CD8-positive, alpha-beta memory T cell (primary cell): ENCODE data around the gene NR3C1. TPM values are rescaled to one million over a fixed set of nuclear protein-coding genes. Genes with fewer than 3 reads are reported as not detected.
A peak's percentile ranks its signal among the peaks of the same experiment; 100 is the strongest.

Experiments used
- CTCF ChIA-PET: fragments of 350-600 bp; sonication (Branson Sonifier 250); formaldehyde crosslinking; loops from one replicate; lab custom pipeline; 2021; ENCODE audit warnings: antibody characterized with exemption; lab: Charles Lee
- POLR2A ChIA-PET: fragments of 350-600 bp; sonication (Branson Sonifier 250); formaldehyde crosslinking; loops from one replicate; lab custom pipeline; 2021; ENCODE audit warnings: antibody characterized with exemption; lab: Charles Lee
- DNase-seq, 5 donors: peaks; one replicate each; pipeline versions ENCODE4 v3.0.0 to v3.0.0-alpha.2; 2020 to 2022; ENCODE audit warnings: mixed read lengths in 1 of 5
- H3K27ac ChIP-seq: one replicate; pipeline ENCODE4 v1.7.0; 2013; ENCODE audit warnings: low read depth, mild to moderate bottlenecking, low read length, moderate library complexity
- H3K27me3 ChIP-seq: 2 replicates; pipeline ENCODE4 v1.7.0; 2013; ENCODE audit warnings: low read length, mild to moderate bottlenecking; ENCODE audit not compliant: insufficient read depth, poor library complexity, severe bottlenecking
- H3K36me3 ChIP-seq: 2 replicates; pipeline ENCODE4 v1.7.0; 2013; ENCODE audit warnings: mild to moderate bottlenecking, low read length, moderate library complexity; ENCODE audit not compliant: insufficient read depth
- H3K4me1 ChIP-seq: 2 replicates; pipeline ENCODE4 v1.7.0; 2013; ENCODE audit warnings: mild to moderate bottlenecking, low read length, moderate library complexity; ENCODE audit not compliant: insufficient read depth
- H3K4me3 ChIP-seq: 2 replicates; pipeline ENCODE4 v1.7.0; 2013; ENCODE audit warnings: mild to moderate bottlenecking, low read length
- H3K9me3 ChIP-seq: 2 replicates; pipeline ENCODE4 v1.7.0; 2013; ENCODE audit warnings: mild to moderate bottlenecking, low read length
- H3K27ac Mint-ChIP-seq, 8 donors: one replicate each; pipeline ENCODE4 v1.8.0; 2020 to 2021; ENCODE audit warnings: mixed read lengths in 8 of 8, mild to moderate bottlenecking in 6 of 8, inconsistent platforms in 3 of 8, moderate library complexity in 3 of 8
- H3K27me3 Mint-ChIP-seq, 2 donors: one replicate each; pipeline ENCODE4 v1.8.0; 2020 to 2021; ENCODE audit warnings: mixed read lengths in 2 of 2, mild to moderate bottlenecking in 1 of 2, moderate library complexity in 1 of 2
- H3K36me3 Mint-ChIP-seq, 3 donors: one replicate each; pipeline ENCODE4 v1.8.0; 2020 to 2021; ENCODE audit warnings: mixed read lengths in 3 of 3, inconsistent platforms in 1 of 3, mild to moderate bottlenecking in 1 of 3
- H3K4me1 Mint-ChIP-seq, 3 donors: one replicate each; pipeline ENCODE4 v1.8.0; 2020 to 2021; ENCODE audit warnings: mixed read lengths in 3 of 3, inconsistent platforms in 1 of 3, mild to moderate bottlenecking in 1 of 3
- H3K4me3 Mint-ChIP-seq, 7 donors: one replicate each; pipeline ENCODE4 v1.8.0; 2020 to 2021; ENCODE audit warnings: mixed read lengths in 7 of 7, mild to moderate bottlenecking in 6 of 7, moderate library complexity in 4 of 7, inconsistent platforms in 2 of 7
- H3K9me3 Mint-ChIP-seq, 5 donors: one replicate each; pipeline ENCODE4 v1.8.0; 2020 to 2022; ENCODE audit warnings: mixed read lengths in 5 of 5, mild to moderate bottlenecking in 3 of 5, moderate library complexity in 2 of 5, inconsistent platforms in 1 of 5
- polyA plus RNA-seq: library from polyadenylated mRNA; unstranded; fragments of 300-500 nt; fragmentation: Illumina TruSeq; gene quantifications from one replicate; pipeline ENCODE4 v1.2.3, GENCODE V29; 2021
- total RNA-seq, 2 experiments: library from RNA; stranded (reverse); gene quantifications; one replicate each; pipeline ENCODE4 v1.2.3, GENCODE V29; 2021

NR3C1 gene
- total and polyA plus RNA-seq, 3 experiments from 2014 or later: 65.3 to 85.5 (median 66.5) TPM

DNA sequence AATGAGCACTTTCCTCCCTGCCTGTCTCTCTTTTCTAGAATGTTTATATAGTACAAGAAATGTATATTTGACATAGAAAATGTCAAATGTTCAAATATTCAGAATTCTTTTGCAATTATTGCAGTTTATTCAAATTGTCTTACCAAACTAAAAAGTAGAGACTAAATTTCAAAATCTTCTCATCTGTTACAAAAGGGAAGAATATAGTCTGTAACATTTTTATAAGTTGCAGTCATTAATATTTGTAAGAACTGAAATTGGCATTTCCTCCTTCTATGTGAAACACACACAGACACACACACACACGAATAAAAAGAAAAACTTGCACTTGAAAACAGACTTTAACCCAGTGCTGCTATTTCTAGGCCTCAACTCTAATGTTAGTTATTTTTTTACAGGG lies 56.4 kb downstream of the NR3C1 start:
- Histone ChIP-seq H3K4me1 (peaks cover 45% of the 10 kb centered on the region), H3K36me3 (no peaks in the 10 kb centered on the region), H3K27ac (no peak overlapping the region), H3K4me3 (no peak overlapping the region), H3K9me3 (no peaks in the 10 kb centered on the region), H3K27me3 (no peaks in the 10 kb centered on the region)
- CTCF ChIA-PET: no interaction called here
- Mint-ChIP-seq H3K27ac (peak overlapping the region in 2 of 8 donors; percentile 6 to 31), H3K36me3 (peaks cover 0 to 23% (median 8%) of the 10 kb centered on the region in 3 donors), H3K4me3 (no peak overlapping the region), H3K9me3 (no peaks in the 10 kb centered on the region), H3K27me3 (no peaks in the 10 kb centered on the region), H3K4me1 (peaks cover 25 to 42% (median 35%) of the 10 kb centered on the region in 3 donors)
- DNase-seq: no peak
- POLR2A ChIA-PET: no interaction called here

DNA sequence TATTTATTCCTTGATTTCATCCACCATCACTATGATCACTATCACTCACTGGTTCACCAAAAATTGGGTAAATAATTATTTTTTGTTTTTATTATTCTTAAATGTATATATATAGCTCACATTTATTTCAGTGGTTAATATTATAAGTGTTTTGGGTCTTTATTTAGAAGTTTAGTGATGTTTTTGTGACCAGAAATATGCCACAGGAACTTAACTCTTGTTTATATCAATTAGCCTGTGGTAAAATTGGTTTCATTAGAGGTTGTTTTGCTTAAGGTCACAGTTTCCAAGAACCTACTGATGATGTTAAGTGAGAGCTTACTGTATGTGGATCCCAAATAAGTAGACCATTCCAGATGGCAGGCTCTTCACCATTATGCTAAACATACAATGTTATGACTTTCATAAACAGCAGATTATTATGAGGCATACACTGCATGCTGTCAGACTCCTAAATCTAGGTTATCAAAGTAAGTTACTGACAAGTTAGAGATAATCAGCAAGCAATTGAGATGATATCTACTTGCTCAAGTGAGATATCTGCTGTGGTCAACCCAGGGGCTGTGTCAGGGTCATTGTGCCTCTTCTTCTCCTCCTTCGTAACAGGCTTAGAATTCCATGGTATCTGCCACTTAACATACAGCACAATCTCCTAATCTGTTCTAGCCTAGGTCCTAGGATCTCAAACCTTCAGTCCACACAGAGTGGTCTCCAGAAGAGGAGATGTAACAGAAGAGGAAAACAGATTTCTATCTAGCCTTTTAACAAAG lies 57.6 kb downstream of the NR3C1 start:
- H3K4me1 Mint-ChIP-seq: peaks cover 35 to 47% (median 42%) of the 10 kb centered on the region in 3 donors
- CTCF ChIA-PET: no interaction called here
- H3K4me3 Mint-ChIP-seq: peak overlapping the region in 2 of 7 donors; percentile 19 to 25
- DNase-seq: no peak
- POLR2A ChIA-PET: interaction anchor here (1.5 kb wide), 1 partner anchor 9 kb away, joined by 5 read pairs; no protein-coding TSS in a partner anchor
- no peak overlapping the region for H3K27ac ChIP-seq
- H3K27ac Mint-ChIP-seq: peak overlapping the region in 3 of 8 donors; percentile 13 to 26 (median 19)
- no peaks in the 10 kb centered on the region for H3K27me3 ChIP-seq
- H3K4me3 ChIP-seq: no peak overlapping the region
- H3K27me3 Mint-ChIP-seq: no peaks in the 10 kb centered on the region
- H3K9me3 Mint-ChIP-seq: no peaks in the 10 kb centered on the region
- H3K36me3 Mint-ChIP-seq: peaks cover 0 to 28% (median 11%) of the 10 kb centered on the region in 3 donors
- no peaks in the 10 kb centered on the region for H3K36me3 ChIP-seq
- H3K4me1 ChIP-seq: peaks cover 36% of the 10 kb centered on the region
- no peaks in the 10 kb centered on the region for H3K9me3 ChIP-seq

GRCh38 chr5:143343042-143343441 lies 60.4 kb downstream of the NR3C1 start:
- H3K27me3 ChIP-seq: no peaks in the 10 kb centered on the region
- H3K27ac Mint-ChIP-seq: peak overlapping the region in 1 of 8 donors; percentile 69
- POLR2A ChIA-PET: no interaction called here
- H3K27ac ChIP-seq: no peak overlapping the region
- peaks cover 0 to 35% (median 10%) of the 10 kb centered on the region in 3 donors for H3K36me3 Mint-ChIP-seq
- peaks cover 16% of the 10 kb centered on the region for H3K4me1 ChIP-seq
- CTCF ChIA-PET: no interaction called here
- no peaks in the 10 kb centered on the region for H3K9me3 Mint-ChIP-seq
- H3K4me3 ChIP-seq: no peak overlapping the region
- H3K9me3 ChIP-seq: no peaks in the 10 kb centered on the region
- no peaks in the 10 kb centered on the region for H3K27me3 Mint-ChIP-seq
- no peaks in the 10 kb centered on the region for H3K36me3 ChIP-seq
- H3K4me1 Mint-ChIP-seq: peaks cover 58 to 60% (median 58%) of the 10 kb centered on the region in 3 donors
- no peak for DNase-seq
- H3K4me3 Mint-ChIP-seq: no peak overlapping the region

DNA sequence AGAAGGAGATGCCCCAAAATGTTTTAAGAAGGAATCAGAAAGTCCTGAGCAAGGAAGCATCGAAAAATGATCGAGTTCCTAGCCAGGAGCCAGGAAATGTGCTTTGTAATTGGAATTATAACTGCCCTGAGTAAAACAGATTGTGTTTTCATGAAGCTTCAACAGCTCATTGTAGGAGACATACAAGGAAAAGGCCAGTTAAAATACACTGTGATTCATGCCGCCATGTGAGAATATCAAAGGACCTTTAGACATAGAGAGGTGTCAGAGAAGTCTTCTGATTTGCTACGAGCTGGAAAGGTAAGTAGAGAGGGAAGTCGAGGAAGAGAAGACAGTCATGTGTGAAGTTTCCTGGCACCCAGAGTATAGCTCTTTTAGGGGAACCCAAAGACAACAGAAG lies 60.9 kb downstream of the NR3C1 start:
- H3K27ac Mint-ChIP-seq: peak overlapping the region in 1 of 8 donors; percentile 32
- no peak overlapping the region for H3K27ac ChIP-seq
- ChIA-PET CTCF (no interaction called here), POLR2A (no interaction called here)
- no peaks in the 10 kb centered on the region for H3K27me3 ChIP-seq
- no peak overlapping the region for H3K4me3 Mint-ChIP-seq
- DNase-seq: no peak
- H3K36me3 Mint-ChIP-seq: peaks cover 0 to 32% (median 9%) of the 10 kb centered on the region in 3 donors
- peaks cover 12% of the 10 kb centered on the region for H3K4me1 ChIP-seq
- no peaks in the 10 kb centered on the region for H3K9me3 Mint-ChIP-seq
- no peaks in the 10 kb centered on the region for H3K36me3 ChIP-seq
- H3K4me3 ChIP-seq: no peak overlapping the region
- no peaks in the 10 kb centered on the region for H3K9me3 ChIP-seq
- peaks cover 54 to 60% (median 59%) of the 10 kb centered on the region in 3 donors for H3K4me1 Mint-ChIP-seq
- H3K27me3 Mint-ChIP-seq: no peaks in the 10 kb centered on the region

DNA sequence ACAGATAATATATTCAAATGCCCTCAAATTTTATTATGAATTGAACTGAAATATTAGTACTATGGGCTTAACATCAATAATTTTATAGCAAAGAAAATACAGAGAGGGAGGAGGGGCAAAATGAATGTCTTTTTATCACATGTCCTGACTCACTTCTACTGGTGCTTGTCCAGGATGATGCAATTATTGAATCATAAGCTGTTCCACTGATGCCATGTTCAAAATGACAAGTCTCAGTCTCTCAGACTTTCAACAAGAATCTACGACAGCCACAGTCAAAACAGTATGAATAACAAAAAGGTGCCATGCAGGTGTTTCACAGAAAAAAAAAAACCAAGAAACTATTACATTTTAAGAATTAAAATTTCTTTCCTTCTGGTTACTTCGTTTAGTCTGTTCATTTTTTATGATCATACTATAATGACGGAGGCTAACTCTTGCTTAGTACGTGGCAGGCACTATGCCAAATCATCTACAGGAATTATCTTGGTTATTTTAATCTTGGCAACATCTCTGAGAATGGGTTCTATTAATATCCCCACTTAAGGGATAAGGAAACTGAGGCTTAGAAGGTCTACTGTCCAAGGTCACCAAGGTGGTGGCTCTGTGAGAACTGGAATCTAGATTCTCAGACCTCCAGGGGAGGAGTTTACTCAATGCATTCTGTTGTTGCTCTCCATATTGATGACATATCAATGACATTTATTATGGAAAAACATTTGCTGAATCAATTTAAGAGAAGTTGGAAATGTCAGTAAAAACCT lies 61.5 kb downstream of the NR3C1 start:
- Histone ChIP-seq H3K4me1 (peaks cover 6% of the 10 kb centered on the region), H3K27ac (no peak overlapping the region), H3K4me3 (no peak overlapping the region), H3K9me3 (no peaks in the 10 kb centered on the region), H3K36me3 (no peaks in the 10 kb centered on the region), H3K27me3 (no peaks in the 10 kb centered on the region)
- H3K9me3 Mint-ChIP-seq: no peaks in the 10 kb centered on the region
- H3K36me3 Mint-ChIP-seq: peaks cover 0 to 29% (median 9%) of the 10 kb centered on the region in 3 donors
- ChIA-PET POLR2A (no interaction called here), CTCF (no interaction called here)
- H3K27ac Mint-ChIP-seq: peak overlapping the region in 2 of 8 donors; percentile 20 to 32
- no peak overlapping the region for H3K4me3 Mint-ChIP-seq
- DNase-seq: no peak
- H3K4me1 Mint-ChIP-seq: peaks cover 49 to 65% (median 60%) of the 10 kb centered on the region in 3 donors
- no peaks in the 10 kb centered on the region for H3K27me3 Mint-ChIP-seq

GRCh38 chr5:143340891-143341685 lies 62.4 kb downstream of the NR3C1 start:
- H3K4me3 Mint-ChIP-seq: no peak overlapping the region
- no peaks in the 10 kb centered on the region for H3K27me3 ChIP-seq
- ChIA-PET POLR2A (no interaction called here), CTCF (no interaction called here)
- H3K36me3 ChIP-seq: no peaks in the 10 kb centered on the region
- H3K27ac Mint-ChIP-seq: peak overlapping the region in 1 of 8 donors; percentile 58
- H3K9me3 Mint-ChIP-seq: no peaks in the 10 kb centered on the region
- no peak for DNase-seq
- H3K4me1 Mint-ChIP-seq: peaks cover 50 to 70% (median 60%) of the 10 kb centered on the region in 3 donors
- peaks cover 0 to 30% (median 9%) of the 10 kb centered on the region in 3 donors for H3K36me3 Mint-ChIP-seq
- H3K4me1 ChIP-seq: peaks cover 3% of the 10 kb centered on the region
- no peak overlapping the region for H3K4me3 ChIP-seq
- no peak overlapping the region for H3K27ac ChIP-seq
- no peaks in the 10 kb centered on the region for H3K9me3 ChIP-seq
- H3K27me3 Mint-ChIP-seq: no peaks in the 10 kb centered on the region

GRCh38 chr5:143338658-143339366 lies 64.7 kb downstream of the NR3C1 start:
- Histone ChIP-seq H3K27me3 (no peaks in the 10 kb centered on the region), H3K4me3 (no peak overlapping the region), H3K36me3 (no peaks in the 10 kb centered on the region), H3K27ac (no peak overlapping the region), H3K9me3 (no peaks in the 10 kb centered on the region), H3K4me1 (peaks cover 3% of the 10 kb centered on the region)
- ChIA-PET CTCF (no interaction called here), POLR2A (interaction anchor here (1.9 kb wide), 1 partner anchor 66 kb away, joined by 6 read pairs; no protein-coding TSS in a partner anchor)
- Mint-ChIP-seq H3K4me3 (no peak overlapping the region), H3K4me1 (peaks cover 46 to 80% (median 69%) of the 10 kb centered on the region in 3 donors), H3K27ac (peak overlapping the region in 1 of 8 donors; percentile 2), H3K9me3 (no peaks in the 10 kb centered on the region), H3K36me3 (peaks cover 0 to 40% (median 10%) of the 10 kb centered on the region in 3 donors), H3K27me3 (no peaks in the 10 kb centered on the region)
- no peak for DNase-seq
